BLaER1 treated with 17β-estradiol and CSF1 and Interleukin-3, amounts not matched to agents 10 nM and 100 nM (cell line): ENCODE measurements around the gene COBL.

ENCODE experiments used
- H3K27ac ChIP-seq, 11 experiments: shearing (Covaris generic); formaldehyde crosslinking; 2 replicates each; pipeline ENCODE4 v1.8.1; 2022
- H3K27me3 ChIP-seq, 11 experiments: shearing (Covaris generic); formaldehyde crosslinking; 2 replicates each; pipeline ENCODE4 v1.8.1; 2022
- H3K36me3 ChIP-seq, 11 experiments: shearing (Covaris generic); formaldehyde crosslinking; 2 replicates each; pipeline ENCODE4 v1.8.1; 2022
- H3K4me1 ChIP-seq, 10 experiments: shearing (Covaris generic); formaldehyde crosslinking; 2 replicates each; pipeline ENCODE4 v1.8.1; 2022
- H3K4me2 ChIP-seq, 11 experiments: shearing (Covaris generic); formaldehyde crosslinking; 2 replicates each; pipeline ENCODE4 v1.8.1; 2022
- H3K4me3 ChIP-seq, 10 experiments: shearing (Covaris generic); formaldehyde crosslinking; 2 replicates each; pipeline ENCODE4 v1.8.1; 2022
- H3K9ac ChIP-seq, 11 experiments: shearing (Covaris generic); formaldehyde crosslinking; 2 replicates each; pipeline ENCODE4 v1.8.1; 2022
- H3K9me3 ChIP-seq, 11 experiments: shearing (Covaris generic); formaldehyde crosslinking; replicated peaks in 1 of 11; 2 replicates each; pipeline ENCODE4 v1.8.1; 2022
- H4K20me1 ChIP-seq, 11 experiments: shearing (Covaris generic); formaldehyde crosslinking; 2 replicates each; pipeline ENCODE4 v1.8.1; 2022
- Cebpa-rat ChIP-seq, 11 experiments: shearing (Covaris generic); IDR thresholded peaks; 2 replicates each; pipeline ENCODE4 v1.8.1; 2022

COBL gene

DNA sequence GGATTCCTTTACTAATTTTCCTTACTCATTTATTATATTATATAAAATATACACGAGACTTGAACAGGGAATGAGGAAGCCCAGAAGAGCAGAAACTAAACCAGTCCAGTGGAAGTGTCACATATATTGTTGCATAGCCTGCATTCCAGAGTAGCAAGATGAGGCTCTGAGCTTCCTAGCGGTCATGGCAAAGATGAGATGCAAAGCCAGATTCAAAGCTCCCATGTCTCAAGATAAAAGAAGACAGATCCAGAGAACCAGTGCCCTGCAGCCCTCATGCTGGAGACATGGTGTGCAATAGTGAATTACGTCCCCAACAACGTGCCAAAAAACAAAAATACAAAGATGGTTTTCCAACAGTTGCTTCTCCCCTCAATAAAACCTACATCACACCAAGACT is 59.7 kb downstream of the COBL start:
- no peaks in the 10 kb centered on the region for H3K4me1 ChIP-seq
- H3K9ac ChIP-seq = no peak overlapping the region
- no peak overlapping the region for H3K4me2 ChIP-seq
- H3K27ac ChIP-seq = no peak overlapping the region
- H4K20me1 ChIP-seq = no peaks in the 10 kb centered on the region
- no peak overlapping the region for H3K4me3 ChIP-seq
- no peaks in the 10 kb centered on the region for H3K36me3 ChIP-seq
- no peak for TF ChIP-seq Cebpa-rat (IDR thresholded peaks at IDR 0.05)
- H3K27me3 ChIP-seq = no peaks in the 10 kb centered on the region
- H3K9me3 ChIP-seq = no peaks in the 10 kb centered on the region

DNA sequence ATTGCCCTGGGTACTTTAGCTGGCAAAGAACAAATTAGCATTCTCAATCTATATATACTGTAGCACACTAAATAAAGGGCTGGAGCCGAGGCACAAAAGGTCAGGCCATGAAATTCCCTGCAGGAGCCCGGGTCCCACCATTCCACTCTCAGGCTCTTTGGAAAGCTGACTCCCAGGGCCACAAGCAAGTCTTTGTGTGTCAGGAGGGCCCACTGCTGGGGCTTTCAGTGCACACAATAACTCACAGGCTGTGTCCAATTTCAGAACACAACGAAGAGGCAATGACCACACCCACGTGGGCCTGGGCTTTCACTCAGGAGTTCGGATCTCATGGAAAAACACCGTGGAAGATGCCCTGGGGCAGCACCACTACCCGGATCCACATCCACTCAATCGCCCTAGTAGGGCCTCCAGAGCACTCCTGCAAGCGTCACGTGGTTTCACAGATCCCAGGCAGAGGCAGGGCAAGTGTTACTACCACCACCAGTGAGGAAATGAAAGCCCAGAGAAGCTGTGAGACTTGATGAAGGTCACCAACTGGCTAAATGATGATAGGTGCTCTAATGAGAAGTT is 60.3 kb downstream of the COBL start:
- H3K4me2 ChIP-seq = no peak overlapping the region
- no peak overlapping the region for H3K27ac ChIP-seq
- no peaks in the 10 kb centered on the region for H3K27me3 ChIP-seq
- no peaks in the 10 kb centered on the region for H3K9me3 ChIP-seq
- no peaks in the 10 kb centered on the region for H3K36me3 ChIP-seq
- no peak overlapping the region for H3K4me3 ChIP-seq
- TF ChIP-seq Cebpa-rat (IDR thresholded peaks at IDR 0.05) = no peak
- no peaks in the 10 kb centered on the region for H4K20me1 ChIP-seq
- H3K4me1 ChIP-seq = no peaks in the 10 kb centered on the region
- no peak overlapping the region for H3K9ac ChIP-seq

DNA sequence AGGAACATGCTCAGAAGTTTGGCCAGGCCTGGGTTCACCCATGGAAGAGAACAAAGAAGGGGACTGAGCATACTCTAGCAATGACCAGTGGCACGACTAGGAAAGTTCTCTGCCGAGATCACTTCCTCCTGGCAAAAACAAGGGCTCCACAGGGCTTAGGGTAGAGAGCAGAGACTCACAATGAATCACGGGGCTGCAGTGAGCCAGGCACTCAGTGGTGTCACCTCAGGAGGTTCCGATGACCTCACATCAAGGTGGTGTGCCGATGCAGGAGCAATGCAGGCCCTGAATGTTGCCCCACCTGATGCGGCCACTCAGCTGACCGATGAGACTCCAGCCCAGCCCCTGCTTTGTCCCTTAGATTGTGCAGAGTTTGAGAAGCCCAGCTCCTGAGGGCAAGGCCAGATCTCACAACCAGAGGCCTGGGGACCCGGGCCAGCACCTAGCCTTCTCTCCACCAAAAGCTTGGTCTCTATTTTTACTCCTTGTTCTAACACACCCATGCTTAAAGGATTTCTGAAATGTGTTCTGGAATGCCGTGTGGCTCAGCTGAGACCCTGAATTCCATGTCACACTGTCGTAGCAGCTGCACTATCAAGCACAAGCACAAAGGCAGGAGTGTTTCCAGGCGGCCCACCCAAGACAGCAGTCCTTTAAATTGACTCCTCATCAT is 60.9 kb downstream of the COBL start:
- H3K4me1 ChIP-seq = no peaks in the 10 kb centered on the region
- H3K27ac ChIP-seq = no peak overlapping the region
- no peak overlapping the region for H3K4me2 ChIP-seq
- no peak for TF ChIP-seq Cebpa-rat (IDR thresholded peaks at IDR 0.05)
- no peak overlapping the region for H3K9ac ChIP-seq
- no peaks in the 10 kb centered on the region for H3K36me3 ChIP-seq
- no peak overlapping the region for H3K4me3 ChIP-seq
- H4K20me1 ChIP-seq = no peaks in the 10 kb centered on the region
- no peaks in the 10 kb centered on the region for H3K27me3 ChIP-seq
- H3K9me3 ChIP-seq = no peaks in the 10 kb centered on the region

DNA sequence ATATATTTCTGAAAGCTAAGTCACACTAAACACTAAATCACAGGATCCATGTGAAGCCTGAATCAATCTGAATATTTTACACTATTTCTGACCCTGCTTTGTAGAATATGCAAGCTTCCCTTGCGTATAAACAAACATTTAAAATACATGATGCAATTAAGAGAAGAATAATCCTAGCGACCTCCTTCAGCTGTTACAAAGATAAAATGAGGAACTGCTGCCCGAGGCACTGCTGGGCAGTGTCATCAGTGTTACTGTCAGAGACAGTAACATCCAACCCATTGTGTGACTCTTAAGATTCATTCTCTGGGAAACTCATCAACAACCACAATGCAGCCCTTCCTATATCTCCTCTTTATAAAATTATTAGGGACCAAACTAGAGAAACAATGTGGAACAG is 61.6 kb downstream of the COBL start:
- H3K36me3 ChIP-seq = no peaks in the 10 kb centered on the region
- no peaks in the 10 kb centered on the region for H3K9me3 ChIP-seq
- H3K4me1 ChIP-seq = no peaks in the 10 kb centered on the region
- no peak overlapping the region for H3K4me3 ChIP-seq
- no peak overlapping the region for H3K9ac ChIP-seq
- H3K4me2 ChIP-seq = no peak overlapping the region
- no peaks in the 10 kb centered on the region for H3K27me3 ChIP-seq
- H4K20me1 ChIP-seq = no peaks in the 10 kb centered on the region
- TF ChIP-seq Cebpa-rat (IDR thresholded peaks at IDR 0.05) = no peak
- no peak overlapping the region for H3K27ac ChIP-seq

DNA sequence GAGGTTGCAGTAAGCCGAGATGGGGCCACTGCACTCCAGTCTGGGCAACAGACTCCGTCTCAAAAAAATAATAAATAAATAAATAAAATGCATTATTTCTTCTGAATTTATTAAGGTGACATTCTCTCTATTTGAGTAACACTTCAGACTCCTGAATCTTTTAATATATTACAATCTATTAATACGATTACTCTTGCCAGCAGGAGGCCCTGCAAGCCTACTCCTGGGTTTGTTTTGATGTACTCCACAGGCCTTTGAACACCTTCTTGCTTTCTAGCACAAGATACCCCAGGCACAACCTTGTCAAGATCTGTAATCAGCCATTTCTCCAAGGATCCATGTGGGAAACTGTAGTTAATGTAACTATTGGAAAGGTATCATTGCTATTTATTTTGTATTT is 63.5 kb downstream of the COBL start:
- Histone ChIP-seq H4K20me1 (no peaks in the 10 kb centered on the region), H3K27me3 (no peaks in the 10 kb centered on the region), H3K9ac (no peak overlapping the region), H3K27ac (no peak overlapping the region), H3K4me2 (no peak overlapping the region), H3K9me3 (no peaks in the 10 kb centered on the region), H3K36me3 (no peaks in the 10 kb centered on the region), H3K4me3 (no peak overlapping the region), H3K4me1 (no peaks in the 10 kb centered on the region)
- no peak for TF ChIP-seq Cebpa-rat (IDR thresholded peaks at IDR 0.05)

DNA sequence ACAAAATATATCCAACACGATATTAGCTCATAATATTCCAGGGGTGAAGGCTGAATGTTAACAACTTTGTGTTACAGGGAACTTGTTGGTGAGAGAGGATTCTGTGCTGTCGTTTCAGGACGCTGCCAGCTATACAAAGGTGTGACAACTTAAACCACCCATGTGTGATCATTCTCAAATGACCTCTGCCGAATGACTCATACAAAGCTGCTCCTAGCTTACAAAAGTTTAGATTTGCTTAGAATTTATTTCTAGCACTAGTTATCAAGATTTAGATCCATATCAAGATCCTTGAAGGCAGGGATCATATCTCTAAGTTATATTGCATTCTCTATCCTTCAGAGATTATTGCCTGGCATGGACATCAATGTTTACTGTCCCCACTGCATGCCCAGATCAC is 65.3 kb downstream of the COBL start:
- no peak overlapping the region for H3K27ac ChIP-seq

DNA sequence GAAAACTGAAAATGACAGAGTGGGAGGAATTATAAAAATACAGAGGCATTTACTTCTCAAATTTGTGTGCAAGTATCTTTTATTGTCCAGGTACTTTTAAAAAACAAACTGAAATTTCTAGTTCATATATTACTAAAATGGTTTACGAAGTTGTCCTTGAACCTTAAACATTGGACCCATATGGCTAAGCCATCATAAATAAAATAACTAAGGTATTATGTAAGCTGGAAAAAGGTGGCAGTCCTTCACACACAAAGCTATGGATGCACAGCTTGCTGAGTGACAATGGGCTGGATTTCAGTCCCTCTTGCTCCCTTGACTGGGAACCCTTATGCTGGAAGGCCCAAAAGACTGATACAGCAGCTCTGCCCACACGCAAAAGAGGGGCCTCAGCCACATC is 66.1 kb downstream of the COBL start:
- no peak for TF ChIP-seq Cebpa-rat (IDR thresholded peaks at IDR 0.05)
- no peak overlapping the region for H3K4me2 ChIP-seq
- H3K27me3 ChIP-seq = no peaks in the 10 kb centered on the region

More for the DNA sequence above, 65.3 kb downstream of the COBL start:
- no peak overlapping the region for H3K9ac ChIP-seq
- no peaks in the 10 kb centered on the region for H3K36me3 ChIP-seq
- no peaks in the 10 kb centered on the region for H3K9me3 ChIP-seq
- TF ChIP-seq Cebpa-rat (IDR thresholded peaks at IDR 0.05) = no peak
- H3K27me3 ChIP-seq = no peaks in the 10 kb centered on the region
- no peak overlapping the region for H3K4me2 ChIP-seq
- H3K4me3 ChIP-seq = no peak overlapping the region
- H4K20me1 ChIP-seq = no peaks in the 10 kb centered on the region
- no peaks in the 10 kb centered on the region for H3K4me1 ChIP-seq

DNA sequence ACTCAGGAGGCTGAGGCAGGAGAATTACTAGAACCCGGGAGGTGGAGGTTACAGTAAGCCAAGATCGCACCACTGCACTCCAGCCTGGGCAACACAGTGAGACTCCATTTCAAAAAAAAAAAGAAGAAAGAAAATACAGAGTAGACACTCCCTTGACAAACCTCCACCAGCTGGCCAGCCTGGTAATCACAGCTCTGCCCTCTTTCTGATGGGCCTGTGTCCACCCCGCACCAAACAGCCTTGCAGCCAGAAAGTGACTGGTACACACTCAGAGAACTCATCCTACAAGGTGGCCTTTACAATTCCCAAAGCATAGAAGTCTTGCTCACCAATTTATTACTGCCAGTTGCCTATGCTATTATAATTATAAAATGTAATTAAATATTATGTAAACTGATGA is 66.6 kb downstream of the COBL start:
- no peak for TF ChIP-seq Cebpa-rat (IDR thresholded peaks at IDR 0.05)
- H3K9me3 ChIP-seq = no peaks in the 10 kb centered on the region
- no peak overlapping the region for H3K9ac ChIP-seq
- no peak overlapping the region for H3K4me3 ChIP-seq
- H3K27me3 ChIP-seq = no peaks in the 10 kb centered on the region
- no peak overlapping the region for H3K27ac ChIP-seq
- no peak overlapping the region for H3K4me2 ChIP-seq
- no peaks in the 10 kb centered on the region for H4K20me1 ChIP-seq
- H3K4me1 ChIP-seq = no peaks in the 10 kb centered on the region; a peak in 1 of 20 replicates
- no peaks in the 10 kb centered on the region for H3K36me3 ChIP-seq

More for the DNA sequence above, 66.1 kb downstream of the COBL start:
- Histone ChIP-seq H3K27ac (no peak overlapping the region), H3K4me3 (no peak overlapping the region), H4K20me1 (no peaks in the 10 kb centered on the region), H3K9me3 (no peaks in the 10 kb centered on the region), H3K9ac (no peak overlapping the region), H3K4me1 (no peaks in the 10 kb centered on the region), H3K36me3 (no peaks in the 10 kb centered on the region)

DNA sequence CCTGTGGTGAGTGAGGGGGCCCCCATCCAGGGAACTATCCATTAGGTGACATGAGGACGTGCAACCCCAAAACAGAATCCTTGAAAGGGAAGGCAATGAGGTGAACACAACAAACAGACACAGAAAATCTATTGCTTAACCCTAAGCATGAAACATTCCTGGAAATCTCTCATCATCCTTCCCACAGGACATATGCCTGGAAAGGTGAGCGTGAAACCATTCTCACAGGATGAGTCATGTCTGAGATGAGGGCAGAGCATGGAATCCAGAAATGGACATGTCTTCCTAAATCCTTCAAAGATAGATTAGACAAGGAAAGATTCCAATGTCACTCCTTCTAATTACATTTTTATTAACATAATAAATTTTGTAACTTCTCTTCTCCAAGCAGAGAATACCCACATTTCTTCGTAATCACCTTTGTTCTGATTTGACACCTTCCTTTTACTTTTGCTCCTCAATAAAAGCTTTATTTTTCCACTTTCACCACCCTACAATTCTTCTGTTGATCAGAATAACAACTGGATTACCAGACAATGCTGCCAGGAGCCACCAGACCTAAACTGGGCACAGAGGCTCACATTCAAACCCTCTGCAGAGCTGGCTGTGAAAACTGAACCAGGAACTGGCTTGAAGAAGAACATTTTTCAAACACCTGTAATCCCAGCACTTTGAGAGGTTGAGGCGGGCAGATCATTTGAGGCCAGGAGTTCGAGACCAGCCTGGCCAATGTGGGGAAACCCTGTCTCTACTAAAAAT is 67.2 kb downstream of the COBL start:
- no peaks in the 10 kb centered on the region for H3K9me3 ChIP-seq
- no peak overlapping the region for H3K27ac ChIP-seq
- no peak overlapping the region for H3K9ac ChIP-seq
- H3K4me1 ChIP-seq = peaks cover 0 to 6% (median 0%) of the 10 kb centered on the region in 10 experiments; a peak in 6 of 20 replicates
- H3K4me2 ChIP-seq = no peak overlapping the region
- no peak overlapping the region for H3K4me3 ChIP-seq
- no peaks in the 10 kb centered on the region for H3K36me3 ChIP-seq
- no peak for TF ChIP-seq Cebpa-rat (IDR thresholded peaks at IDR 0.05)
- H3K27me3 ChIP-seq = no peaks in the 10 kb centered on the region
- no peaks in the 10 kb centered on the region for H4K20me1 ChIP-seq
